Measurements from ENCODE around the gene FBN1. TPM values are rescaled to one million over a fixed set of nuclear protein-coding genes. Genes with fewer than 3 reads are reported as not detected.

FBN1 gene
- total and polyA plus RNA-seq, 5 donors: 17.9 to 101 (median 63.1) TPM

DNA sequence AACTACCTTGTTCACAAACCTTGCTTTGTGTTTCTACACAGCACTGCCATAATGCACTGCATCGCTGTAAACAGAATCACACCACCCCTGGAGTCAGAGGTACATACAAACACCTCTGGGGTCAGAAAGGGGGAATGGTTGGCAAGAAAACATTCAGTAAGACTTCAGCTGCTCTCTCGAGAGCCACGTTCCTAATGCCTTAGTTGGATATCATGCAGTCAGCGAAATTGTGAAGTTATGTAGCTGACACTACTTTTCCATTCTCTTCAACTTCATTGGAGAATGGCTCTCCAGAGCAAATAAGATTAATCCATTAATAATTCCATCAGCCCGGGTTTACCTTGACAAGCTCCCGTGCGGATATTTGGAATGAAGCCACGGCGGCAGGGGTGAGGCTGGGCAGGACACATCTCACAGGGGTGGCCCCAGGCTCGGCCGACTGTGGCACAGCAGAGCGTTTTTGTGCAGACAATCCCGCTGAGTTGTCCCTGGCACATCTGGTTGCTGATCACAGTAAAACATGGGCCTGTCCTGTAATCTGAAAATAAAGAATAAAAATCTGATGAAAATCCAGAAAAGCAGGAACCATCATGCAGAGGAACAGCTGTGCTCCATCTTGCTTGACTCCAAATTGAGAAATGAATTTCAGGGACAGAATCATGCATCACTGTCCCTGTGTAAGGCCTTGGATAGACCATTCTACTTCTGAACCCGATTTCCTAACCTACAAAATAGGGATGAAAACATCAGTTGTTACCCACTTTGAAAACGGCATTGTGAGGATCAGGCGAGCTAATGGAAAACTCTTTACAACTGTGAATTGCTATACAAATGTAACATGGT lies 108.0 kb downstream of the FBN1 start:
- DNase-seq (peak; percentile 31 to 68 (median 68)), ATAC-seq (peak; percentile 60 to 62)
- Histone ChIP-seq H3K27me3 (ENCODE audit: control insufficient read depth, insufficient read depth) (no peaks in the 10 kb centered on the region), H3K9me3 (ENCODE audit: control insufficient read depth, low read length) (no peaks in the 10 kb centered on the region), H3K27ac (ENCODE audit: low read length) (no peak overlapping the region), H3K4me3 (ENCODE audit: low read length) (no peak overlapping the region), H3K4me1 (ENCODE audit: control insufficient read depth, insufficient read depth, low read length) (peaks cover 4% of the 10 kb centered on the region)
- intact Hi-C loops (cut with DNase I): loop anchor here in 1 of 4 donors (10.0 kb wide), 1 partner anchor 107 kb away; the partner anchor contains the start of gene FBN1
- 46% methylated on average over 16 of the region's 16 CpGs for WGBS

DNA sequence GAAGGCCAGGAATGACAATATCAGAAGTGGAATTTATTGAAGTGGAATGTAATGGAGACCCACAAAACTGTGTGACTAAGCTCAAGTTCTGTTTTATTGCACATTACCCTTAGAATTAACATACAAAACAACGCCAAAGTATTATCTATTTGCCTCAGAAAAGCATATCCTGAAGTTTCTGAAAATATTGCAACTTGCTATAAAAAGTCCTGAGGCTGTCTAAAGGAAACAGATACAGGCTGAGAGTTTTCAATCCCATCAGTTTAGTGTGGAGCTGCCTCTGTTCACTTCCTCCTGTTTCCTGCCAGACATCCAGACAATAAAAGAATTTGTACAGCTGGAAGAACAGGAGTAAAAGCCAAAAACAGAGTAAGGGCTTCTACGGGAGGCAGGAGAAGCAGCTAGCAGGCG lies 108.8 kb downstream of the FBN1 start:
- 18% methylated on average over 3 of the region's 3 CpGs for WGBS

GRCh38 chr15:48533982-48534381 lies 111.5 kb downstream of the FBN1 start:
- no peak overlapping the region for H3K4me3 ChIP-seq (ENCODE audit: low read length)
- WGBS: 22% methylated on average over 2 of the region's 2 CpGs
- no peak overlapping the region for H3K27ac ChIP-seq (ENCODE audit: low read length)
- no peaks in the 10 kb centered on the region for H3K27me3 ChIP-seq (ENCODE audit: control insufficient read depth, insufficient read depth)
- H3K4me1 ChIP-seq (ENCODE audit: control insufficient read depth, insufficient read depth, low read length): peaks cover 3% of the 10 kb centered on the region
- H3K9me3 ChIP-seq (ENCODE audit: control insufficient read depth, low read length): no peaks in the 10 kb centered on the region
- DNase-seq (peak in 1 of 3 donors; percentile 71), ATAC-seq (no peak)
- intact Hi-C loops (cut with DNase I): loop anchor here in 1 of 4 donors (10.0 kb wide), 1 partner anchor 111 kb away; the partner anchor contains the start of gene FBN1

More for the DNA sequence above, 108.8 kb downstream of the FBN1 start:
- no peak overlapping the region for H3K4me3 ChIP-seq (ENCODE audit: low read length)
- intact Hi-C loops (cut with DNase I): loop anchor here in 1 of 4 donors (10.0 kb wide), 1 partner anchor 108 kb away; the partner anchor contains the start of gene FBN1
- peak; percentile 84 to 89 for ATAC-seq
- peak overlapping the region; percentile 62 for H3K27ac ChIP-seq (ENCODE audit: low read length)
- no peaks in the 10 kb centered on the region for H3K9me3 ChIP-seq (ENCODE audit: control insufficient read depth, low read length)
- peaks cover 4% of the 10 kb centered on the region for H3K4me1 ChIP-seq (ENCODE audit: control insufficient read depth, insufficient read depth, low read length)
- no peaks in the 10 kb centered on the region for H3K27me3 ChIP-seq (ENCODE audit: control insufficient read depth, insufficient read depth)
- no peak for DNase-seq

DNA sequence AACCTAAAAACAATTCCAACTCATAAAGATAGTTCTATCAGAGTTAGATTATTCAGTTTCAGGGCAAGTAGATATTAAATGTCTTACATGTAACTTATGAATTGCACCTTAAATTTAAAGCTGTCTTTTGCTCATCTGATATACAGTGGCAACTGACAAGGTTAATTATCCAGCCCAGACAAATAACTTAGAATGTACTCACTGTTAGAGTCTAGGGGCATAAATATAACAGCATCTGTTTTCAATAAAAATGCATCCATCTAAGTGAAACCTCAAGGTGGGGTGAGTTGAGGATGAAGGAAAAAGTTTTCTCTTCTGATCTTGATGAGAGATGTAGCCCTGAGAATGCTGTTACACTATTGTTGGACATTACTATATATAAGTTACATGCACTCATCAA lies 112.6 kb downstream of the FBN1 start:
- intact Hi-C loops (cut with DNase I): loop anchor here in 1 of 4 donors (10.0 kb wide), 1 partner anchor 112 kb away; the partner anchor contains the start of gene FBN1
- Histone ChIP-seq H3K4me1 (ENCODE audit: control insufficient read depth, insufficient read depth, low read length) (peaks cover 2% of the 10 kb centered on the region), H3K27ac (ENCODE audit: low read length) (no peak overlapping the region), H3K9me3 (ENCODE audit: control insufficient read depth, low read length) (no peaks in the 10 kb centered on the region), H3K27me3 (ENCODE audit: control insufficient read depth, insufficient read depth) (no peaks in the 10 kb centered on the region), H3K4me3 (ENCODE audit: low read length) (no peak overlapping the region)
- DNase-seq: no peak
- ATAC-seq: no peak

GRCh38 chr15:48530528-48530927 lies 115.0 kb downstream of the FBN1 start:
- Histone ChIP-seq H3K27me3 (ENCODE audit: control insufficient read depth, insufficient read depth) (no peaks in the 10 kb centered on the region), H3K4me3 (ENCODE audit: low read length) (no peak overlapping the region), H3K27ac (ENCODE audit: low read length) (no peak overlapping the region), H3K4me1 (ENCODE audit: control insufficient read depth, insufficient read depth, low read length) (no peaks in the 10 kb centered on the region), H3K9me3 (ENCODE audit: control insufficient read depth, low read length) (no peaks in the 10 kb centered on the region)
- 97% methylated on average over 4 of the region's 4 CpGs for WGBS
- intact Hi-C loops (cut with DNase I): loop anchor here in 1 of 4 donors (10.0 kb wide), 1 partner anchor 114 kb away; the partner anchor contains the start of gene FBN1
- no peak for DNase-seq
- no peak for ATAC-seq

GRCh38 chr15:48528921-48529320 lies 116.6 kb downstream of the FBN1 start:
- ATAC-seq (no peak), DNase-seq (no peak)
- 91% methylated on average over 4 of the region's 4 CpGs for WGBS
- H3K9me3 ChIP-seq (ENCODE audit: control insufficient read depth, low read length): no peaks in the 10 kb centered on the region
- no peaks in the 10 kb centered on the region for H3K27me3 ChIP-seq (ENCODE audit: control insufficient read depth, insufficient read depth)
- H3K4me3 ChIP-seq (ENCODE audit: low read length): no peak overlapping the region
- H3K27ac ChIP-seq (ENCODE audit: low read length): no peak overlapping the region
- intact Hi-C loops (cut with DNase I): no loop called here
- H3K4me1 ChIP-seq (ENCODE audit: control insufficient read depth, insufficient read depth, low read length): no peaks in the 10 kb centered on the region

- no peak for ATAC-seq
- no peaks in the 10 kb centered on the region for H3K4me1 ChIP-seq (ENCODE audit: control insufficient read depth, insufficient read depth, low read length)
Observed at GRCh38 chr15:48527517-48527916, 118.0 kb downstream of the FBN1 start.

DNA sequence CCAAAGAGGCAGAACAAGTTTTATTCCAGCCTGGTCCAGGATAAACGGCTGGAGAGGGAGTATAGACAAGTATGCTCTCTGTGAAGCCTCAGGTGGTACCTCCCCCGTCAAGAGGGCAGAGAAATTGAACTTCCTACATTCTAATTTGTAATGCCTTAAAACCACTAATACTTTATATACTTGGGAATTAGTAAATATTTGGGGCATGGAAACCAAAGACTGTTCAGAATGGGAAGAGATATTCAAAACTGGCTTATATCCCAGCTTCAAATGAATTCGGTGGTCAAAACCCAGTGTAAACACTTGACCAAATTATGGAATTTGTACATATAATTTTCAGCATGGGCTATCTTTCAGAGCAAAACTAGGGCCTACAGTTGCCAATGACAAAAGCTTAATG lies 122.6 kb downstream of the FBN1 start:
- H3K4me1 ChIP-seq (ENCODE audit: control insufficient read depth, insufficient read depth, low read length): no peaks in the 10 kb centered on the region
- intact Hi-C loops (cut with DNase I): no loop called here
- 84% methylated on average over 3 of the region's 3 CpGs for WGBS

More at GRCh38 chr15:48527517-48527916, 118.0 kb downstream of the FBN1 start:
- intact Hi-C loops (cut with DNase I): no loop called here
- Histone ChIP-seq H3K4me3 (ENCODE audit: low read length) (no peak overlapping the region), H3K27ac (ENCODE audit: low read length) (no peak overlapping the region), H3K27me3 (ENCODE audit: control insufficient read depth, insufficient read depth) (no peaks in the 10 kb centered on the region), H3K9me3 (ENCODE audit: control insufficient read depth, low read length) (no peaks in the 10 kb centered on the region)
- DNase-seq: no peak
- 72% methylated on average over 2 of the region's 2 CpGs for WGBS

DNA sequence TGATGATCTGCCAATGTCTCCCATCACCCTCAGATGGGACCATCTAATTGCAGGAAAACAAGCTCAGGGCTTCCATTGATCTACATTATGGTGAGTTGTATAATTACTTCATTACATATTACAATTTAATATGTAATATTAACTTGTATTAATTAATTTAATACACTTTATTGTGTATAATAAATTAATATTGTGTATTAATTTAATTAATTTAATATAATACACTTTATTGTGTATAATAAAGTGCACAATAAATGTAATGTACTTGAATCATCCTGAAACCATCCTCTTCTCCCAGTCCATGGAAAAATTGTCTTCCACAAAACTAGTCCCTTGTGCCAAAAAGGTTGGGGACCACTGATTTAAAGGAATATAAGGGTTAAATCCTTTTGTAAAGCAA lies 123.4 kb downstream of the FBN1 start:
- H3K4me3 ChIP-seq (ENCODE audit: low read length): no peak overlapping the region
- intact Hi-C loops (cut with DNase I): no loop called here

More for the DNA sequence above, 122.6 kb downstream of the FBN1 start:
- Histone ChIP-seq H3K27ac (ENCODE audit: low read length) (no peak overlapping the region), H3K27me3 (ENCODE audit: control insufficient read depth, insufficient read depth) (no peaks in the 10 kb centered on the region), H3K4me3 (ENCODE audit: low read length) (no peak overlapping the region), H3K9me3 (ENCODE audit: control insufficient read depth, low read length) (no peaks in the 10 kb centered on the region)
- DNase-seq: no peak
- ATAC-seq: no peak

DNA sequence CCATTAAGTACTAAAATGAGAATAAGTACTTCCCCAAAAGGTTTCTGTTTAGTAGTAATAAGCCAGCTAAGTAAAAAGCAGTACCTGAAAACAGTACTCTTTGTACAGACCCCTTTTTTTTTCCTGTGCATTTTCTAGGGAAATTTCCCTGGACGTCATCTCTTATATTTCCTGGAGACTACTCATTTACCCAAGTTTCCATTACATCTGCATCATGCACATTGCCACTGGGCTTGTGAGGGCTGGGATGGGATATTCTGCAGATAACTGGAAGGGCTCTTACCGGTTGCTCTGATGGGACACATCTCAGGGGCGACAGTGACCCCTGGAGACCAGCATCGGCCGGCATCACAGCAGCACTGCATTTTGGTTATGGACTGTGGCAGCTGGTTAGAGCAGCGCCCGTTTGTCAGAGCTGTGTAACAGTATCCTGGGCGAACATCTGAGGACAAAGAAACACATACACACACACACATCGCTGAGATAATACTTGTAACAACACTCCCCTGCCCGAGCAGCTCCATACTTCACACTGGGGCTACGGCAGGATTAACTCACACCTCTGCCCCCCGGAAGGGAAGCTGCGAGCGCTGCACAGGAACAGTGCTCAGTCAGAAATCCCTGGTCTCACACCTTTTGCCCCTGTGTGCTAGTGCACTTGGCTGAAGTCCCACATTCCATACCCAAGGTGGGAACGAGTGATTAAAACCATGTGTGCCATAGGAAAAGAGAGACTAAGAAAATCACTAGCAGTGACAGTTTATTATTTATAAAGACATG lies 124.9 kb downstream of the FBN1 start:
- Histone ChIP-seq H3K9me3 (ENCODE audit: control insufficient read depth, low read length) (no peaks in the 10 kb centered on the region), H3K4me3 (ENCODE audit: low read length) (no peak overlapping the region), H3K27ac (ENCODE audit: low read length) (no peak overlapping the region), H3K4me1 (ENCODE audit: control insufficient read depth, insufficient read depth, low read length) (no peaks in the 10 kb centered on the region), H3K27me3 (ENCODE audit: control insufficient read depth, insufficient read depth) (no peaks in the 10 kb centered on the region)
- 74% methylated on average over 15 of the region's 15 CpGs for WGBS
- DNase-seq: no peak
- peak in 1 of 2 donors; percentile 59 for ATAC-seq
- intact Hi-C loops (cut with DNase I): no loop called here

More for the DNA sequence above, 123.4 kb downstream of the FBN1 start:
- ATAC-seq (no peak), DNase-seq (no peak)
- Histone ChIP-seq H3K4me1 (ENCODE audit: control insufficient read depth, insufficient read depth, low read length) (no peaks in the 10 kb centered on the region), H3K27ac (ENCODE audit: low read length) (no peak overlapping the region), H3K27me3 (ENCODE audit: control insufficient read depth, insufficient read depth) (no peaks in the 10 kb centered on the region), H3K9me3 (ENCODE audit: control insufficient read depth, low read length) (no peaks in the 10 kb centered on the region)

DNA sequence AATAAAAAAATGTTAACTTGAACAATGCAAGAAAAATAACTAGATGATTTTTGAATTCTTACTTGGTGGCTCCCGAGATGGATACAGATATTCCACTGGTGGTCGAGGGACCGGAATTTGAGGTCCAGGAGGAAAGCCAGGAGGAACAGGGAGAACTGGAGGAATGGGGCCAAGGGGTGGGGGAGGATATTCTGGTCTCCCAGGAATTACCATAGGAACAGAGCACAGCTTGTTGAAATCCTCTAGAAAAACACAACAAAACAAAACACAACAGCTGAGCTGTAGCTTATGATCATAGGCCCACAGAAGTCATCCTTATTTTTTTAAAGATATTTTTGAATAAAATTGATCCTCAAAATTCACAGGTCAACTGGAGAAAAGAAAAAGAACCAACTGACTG lies 129.4 kb downstream of the FBN1 start:
- ATAC-seq (no peak), DNase-seq (no peak)
- WGBS: 61% methylated on average over 3 of the region's 3 CpGs
- intact Hi-C loops (cut with DNase I): loop anchor here in 1 of 4 donors (10.0 kb wide), 1 partner anchor 129 kb away; the partner anchor contains the start of gene FBN1
- Histone ChIP-seq H3K4me3 (ENCODE audit: low read length) (no peak overlapping the region), H3K9me3 (ENCODE audit: control insufficient read depth, low read length) (no peaks in the 10 kb centered on the region), H3K4me1 (ENCODE audit: control insufficient read depth, insufficient read depth, low read length) (no peaks in the 10 kb centered on the region), H3K27ac (ENCODE audit: low read length) (no peak overlapping the region), H3K27me3 (ENCODE audit: control insufficient read depth, insufficient read depth) (no peaks in the 10 kb centered on the region)
